Measurements from ENCODE around the gene CLTB. TPM values are rescaled to one million over a fixed set of nuclear protein-coding genes. Genes with fewer than 3 reads are reported as not detected.

Gene CLTB, protein sequence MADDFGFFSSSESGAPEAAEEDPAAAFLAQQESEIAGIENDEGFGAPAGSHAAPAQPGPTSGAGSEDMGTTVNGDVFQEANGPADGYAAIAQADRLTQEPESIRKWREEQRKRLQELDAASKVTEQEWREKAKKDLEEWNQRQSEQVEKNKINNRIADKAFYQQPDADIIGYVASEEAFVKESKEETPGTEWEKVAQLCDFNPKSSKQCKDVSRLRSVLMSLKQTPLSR
- 75.8 TPM for total RNA-seq
- long read RNA-seq, transcript CLTB-202 (5 exons, 1,161 nt), result major isoform, 101 of 114 reads
- long read RNA-seq, transcript CLTB-207 (6 exons, 1,489 nt), result minor isoform, 6 of 114 reads
- long read RNA-seq, partial matches to known transcripts, result 3 of 114 reads
- long read RNA-seq, other reads (novel, unspliced or antisense), result 4 of 114 reads

GRCh38 chr5:176415952-176416924, at the start of gene CLTB:
Gene CLTB, minus strand, starts transcription at chr5:176416539. Its CDS starts 176 bp downstream, at chr5:176416363.
- peaks cover 51% of the 10 kb centered on the region for H3K4me1 ChIP-seq
- H3K36me3 ChIP-seq, result no peaks in the 10 kb centered on the region
- H3K27ac ChIP-seq, result peak within 1 kb of the TSS; percentile 96
- ATAC-seq (peak; percentile 96 to 97), DNase-seq (peak; percentile 94)
- H3K27me3 ChIP-seq (ENCODE audit: low read depth), result no peaks in the 10 kb centered on the region
- intact Hi-C loops (cut with DNase I), result no loop called here
- H3K9me3 ChIP-seq, result no peaks in the 10 kb centered on the region
- H3K4me3 ChIP-seq, result peak within 1 kb of the TSS; percentile 96
- peak; percentile 72 for TF ChIP-seq CTCF (IDR thresholded peaks at IDR 0.05)

DNA sequence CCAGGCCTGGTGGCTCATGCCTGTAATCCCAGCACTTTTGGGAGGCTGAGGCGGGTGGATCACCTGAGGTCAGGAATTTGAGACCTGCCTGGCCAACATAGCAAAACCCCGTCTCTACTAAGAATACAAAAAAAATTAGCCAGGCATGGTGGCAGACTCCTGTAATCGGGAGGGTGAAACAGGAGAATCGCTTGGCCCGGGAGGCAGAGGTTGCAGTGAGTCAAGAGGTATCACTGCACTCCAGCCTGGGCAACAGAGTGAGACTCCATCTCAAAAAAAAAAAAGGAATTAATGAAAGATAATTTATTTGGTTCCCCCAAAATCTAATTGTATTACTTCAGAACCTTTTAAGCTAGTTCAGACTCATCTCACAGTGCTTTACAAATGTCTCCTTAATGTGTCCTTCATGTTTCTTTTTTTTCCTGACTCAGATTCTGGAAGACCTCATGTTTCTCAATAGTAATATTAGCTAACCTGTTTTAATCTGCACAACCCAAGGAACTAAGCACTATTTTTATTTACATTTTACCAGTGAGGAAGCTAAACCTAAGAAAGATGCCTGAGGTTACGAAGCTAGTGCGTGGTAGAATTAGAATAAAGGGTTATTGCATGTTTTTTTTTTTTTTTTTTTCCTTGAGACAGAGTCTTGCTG, 46.9 kb upstream of the CLTB start:
- ATAC-seq (no peak), DNase-seq (no peak)
- H3K27me3 ChIP-seq (ENCODE audit: low read depth), result no peaks in the 10 kb centered on the region
- intact Hi-C loops (cut with DNase I), result no loop called here
- no peak overlapping the region for H3K4me3 ChIP-seq
- H3K27ac ChIP-seq, result no peak overlapping the region
- no peaks in the 10 kb centered on the region for H3K9me3 ChIP-seq
- no peak for TF ChIP-seq CTCF (IDR thresholded peaks at IDR 0.05)
- H3K36me3 ChIP-seq, result peaks cover 7% of the 10 kb centered on the region
- H3K4me1 ChIP-seq, result peaks cover 31% of the 10 kb centered on the region

- intact Hi-C loops (cut with DNase I), result no loop called here
- Histone ChIP-seq H3K4me1 (peaks cover 24% of the 10 kb centered on the region), H3K27ac (no peak overlapping the region), H3K9me3 (no peaks in the 10 kb centered on the region), H3K36me3 (peaks cover 7% of the 10 kb centered on the region), H3K27me3 (ENCODE audit: low read depth) (no peaks in the 10 kb centered on the region), H3K4me3 (no peak overlapping the region)
- no peak for TF ChIP-seq CTCF (IDR thresholded peaks at IDR 0.05)
- no peak for ATAC-seq
- no peak for DNase-seq
These were observed 45.0 kb upstream of the CLTB start for GRCh38 chr5:176461349-176461748.

- H3K9me3 ChIP-seq, result no peaks in the 10 kb centered on the region
- H3K4me1 ChIP-seq, result peaks cover 20% of the 10 kb centered on the region
- no peak for DNase-seq
- no peak for ATAC-seq
- no peak for TF ChIP-seq CTCF (IDR thresholded peaks at IDR 0.05)
- H3K36me3 ChIP-seq, result no peaks in the 10 kb centered on the region
- H3K27me3 ChIP-seq (ENCODE audit: low read depth), result no peaks in the 10 kb centered on the region
- intact Hi-C loops (cut with DNase I), result no loop called here
- no peak overlapping the region for H3K27ac ChIP-seq
- H3K4me3 ChIP-seq, result no peak overlapping the region
These were observed 42.7 kb upstream of the CLTB start for GRCh38 chr5:176458904-176459561.
